Lower leg skin (tissue), 4 donors: Measurements from ENCODE around the gene SEC24C. TPM values are rescaled to one million over a fixed set of nuclear protein-coding genes. Genes with fewer than 3 reads are reported as not detected.

Experiments used
- DNase-seq, 2 donors: peaks; one replicate each; pipeline ENCODE4 v3.0.0-alpha.2; 2019; ENCODE audit warnings: low spot score in 2 of 2
- H3K4me3 ChIP-seq: fragments of 200-600 bp; sonication (generic); 2 replicates; pipeline ENCODE4 v1.5.1; 2017; ENCODE audit warnings: mild to moderate bottlenecking, low read depth; ENCODE audit not compliant: poor library complexity, severe bottlenecking
- POLR2A ChIP-seq, 2 donors: fragments of 450-650 bp; IDR thresholded peaks; one replicate each; pipeline ENCODE4 v1.6.1; 2016 to 2017; ENCODE audit warnings: antibody characterized with exemption in 2 of 2, mild to moderate bottlenecking in 1 of 2, moderate library complexity in 1 of 2
- WGBS, 2 donors: methylation state at CpG; one replicate each; pipeline ENCODE4 v1.1.5; 2018; 5-methylcytosine and 5-hydroxymethylcytosine counted together
- intact Hi-C: fragments of 100-400 bp; cut with DNase I; formaldehyde crosslinking; loops from one replicate; pipeline ENCODE4 v1.15.0; 2023; ENCODE audit warnings: low total_unique reads
- total RNA-seq, 4 donors: library from RNA; depleted of rRNA; stranded (reverse); fragments of >200 nt; gene quantifications; one replicate each; pipeline ENCODE4 v1.1.0, GENCODE V29; 2016
- TF ChIP-seq, protein P1 (sequence below), 3 donors: fragments of 450-650 bp; IDR thresholded peaks; one replicate each; pipeline ENCODE4 v1.5.1; 2016; ENCODE audit warnings: antibody characterized with exemption in 3 of 3, mild to moderate bottlenecking in 3 of 3, moderate library complexity in 2 of 3

The SEC24C gene
- total RNA-seq, 4 donors from 2014 or later, result 45.5 to 60.3 (median 58.1) TPM

DNA sequence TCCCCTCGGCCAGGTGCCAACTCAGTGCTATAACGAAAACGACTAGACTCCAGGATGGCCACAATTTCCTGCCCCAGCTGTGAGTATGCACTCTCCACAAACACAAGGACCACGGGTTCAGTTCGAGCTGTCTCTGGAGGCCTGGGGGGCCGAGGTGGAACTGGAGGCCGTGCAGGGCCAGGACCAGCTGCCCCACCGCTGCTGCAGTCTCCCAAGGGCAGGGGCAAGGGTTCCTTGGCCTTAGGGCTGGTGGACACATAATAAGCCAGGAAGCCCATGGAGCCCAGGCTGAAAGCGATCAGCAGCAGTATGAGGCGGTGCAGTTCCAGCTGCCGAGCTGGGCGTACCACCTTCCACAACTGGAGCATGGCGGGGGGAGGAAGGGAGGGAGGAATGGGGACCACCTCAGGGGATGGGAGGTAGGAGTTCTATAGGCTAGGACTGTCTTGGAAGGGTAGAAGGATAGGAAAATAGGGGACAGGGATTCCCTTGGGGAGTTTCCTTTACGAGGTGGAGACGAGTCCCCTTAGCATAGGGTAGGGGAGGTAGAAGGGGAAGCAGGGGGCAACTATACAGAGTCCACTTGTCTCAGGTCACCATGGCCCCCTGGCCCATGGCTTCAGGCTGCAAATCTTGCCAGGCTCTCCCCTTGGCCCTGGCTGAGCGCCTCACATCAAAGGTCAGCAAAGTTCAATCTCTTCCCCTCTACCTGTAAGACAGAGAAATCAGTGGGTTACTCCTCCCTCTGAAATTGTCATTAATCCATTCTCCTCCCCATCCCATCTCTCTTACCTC lies 64.0 kb downstream of the SEC24C start:
- 88% methylated on average over 14 to 16 of the region's 16 CpGs for WGBS, 2 donors
- TF ChIP-seq, protein P1, sequence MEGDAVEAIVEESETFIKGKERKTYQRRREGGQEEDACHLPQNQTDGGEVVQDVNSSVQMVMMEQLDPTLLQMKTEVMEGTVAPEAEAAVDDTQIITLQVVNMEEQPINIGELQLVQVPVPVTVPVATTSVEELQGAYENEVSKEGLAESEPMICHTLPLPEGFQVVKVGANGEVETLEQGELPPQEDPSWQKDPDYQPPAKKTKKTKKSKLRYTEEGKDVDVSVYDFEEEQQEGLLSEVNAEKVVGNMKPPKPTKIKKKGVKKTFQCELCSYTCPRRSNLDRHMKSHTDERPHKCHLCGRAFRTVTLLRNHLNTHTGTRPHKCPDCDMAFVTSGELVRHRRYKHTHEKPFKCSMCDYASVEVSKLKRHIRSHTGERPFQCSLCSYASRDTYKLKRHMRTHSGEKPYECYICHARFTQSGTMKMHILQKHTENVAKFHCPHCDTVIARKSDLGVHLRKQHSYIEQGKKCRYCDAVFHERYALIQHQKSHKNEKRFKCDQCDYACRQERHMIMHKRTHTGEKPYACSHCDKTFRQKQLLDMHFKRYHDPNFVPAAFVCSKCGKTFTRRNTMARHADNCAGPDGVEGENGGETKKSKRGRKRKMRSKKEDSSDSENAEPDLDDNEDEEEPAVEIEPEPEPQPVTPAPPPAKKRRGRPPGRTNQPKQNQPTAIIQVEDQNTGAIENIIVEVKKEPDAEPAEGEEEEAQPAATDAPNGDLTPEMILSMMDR (IDR thresholded peaks at IDR 0.05), result no peak
- no peak for TF ChIP-seq POLR2A (IDR thresholded peaks at IDR 0.05)
- DNase-seq, result no peak
- no peak overlapping the region for H3K4me3 ChIP-seq
- intact Hi-C loops, result no loop called here

GRCh38 chr10:73809061-73809818 lies 65.1 kb downstream of the SEC24C start:
- no peak for TF ChIP-seq POLR2A (IDR thresholded peaks at IDR 0.05)
- TF ChIP-seq, protein P1 (IDR thresholded peaks at IDR 0.05), result no peak
- H3K4me3 ChIP-seq, result no peak overlapping the region
- 58 to 75% methylated on average over 5 of the region's 5 CpGs for WGBS, 2 donors
- intact Hi-C loops, result no loop called here
- DNase-seq, result no peak

DNA sequence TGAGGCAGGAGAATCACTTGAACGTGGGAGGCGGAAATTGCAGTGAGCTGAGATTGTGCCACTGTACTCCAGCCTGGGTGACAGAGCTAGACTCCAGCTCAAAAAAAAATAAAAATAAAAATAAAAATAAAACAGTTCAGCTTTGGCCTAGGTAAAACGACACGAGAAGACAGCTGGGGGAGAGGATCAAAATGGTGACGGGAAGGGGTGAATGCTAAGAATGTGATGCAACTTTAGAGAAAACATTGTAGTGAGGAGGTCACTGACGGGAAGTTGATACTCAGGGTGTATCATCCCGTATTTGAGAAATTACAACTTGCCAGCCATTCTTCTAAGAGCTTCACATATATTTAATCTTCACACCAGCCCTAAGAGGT lies 66.2 kb downstream of the SEC24C start:
- 59 to 69% methylated on average over 7 of the region's 7 CpGs for WGBS, 2 donors
- intact Hi-C loops, result no loop called here
- TF ChIP-seq, protein P1 (IDR thresholded peaks at IDR 0.05), result no peak
- TF ChIP-seq POLR2A (IDR thresholded peaks at IDR 0.05), result no peak

DNA sequence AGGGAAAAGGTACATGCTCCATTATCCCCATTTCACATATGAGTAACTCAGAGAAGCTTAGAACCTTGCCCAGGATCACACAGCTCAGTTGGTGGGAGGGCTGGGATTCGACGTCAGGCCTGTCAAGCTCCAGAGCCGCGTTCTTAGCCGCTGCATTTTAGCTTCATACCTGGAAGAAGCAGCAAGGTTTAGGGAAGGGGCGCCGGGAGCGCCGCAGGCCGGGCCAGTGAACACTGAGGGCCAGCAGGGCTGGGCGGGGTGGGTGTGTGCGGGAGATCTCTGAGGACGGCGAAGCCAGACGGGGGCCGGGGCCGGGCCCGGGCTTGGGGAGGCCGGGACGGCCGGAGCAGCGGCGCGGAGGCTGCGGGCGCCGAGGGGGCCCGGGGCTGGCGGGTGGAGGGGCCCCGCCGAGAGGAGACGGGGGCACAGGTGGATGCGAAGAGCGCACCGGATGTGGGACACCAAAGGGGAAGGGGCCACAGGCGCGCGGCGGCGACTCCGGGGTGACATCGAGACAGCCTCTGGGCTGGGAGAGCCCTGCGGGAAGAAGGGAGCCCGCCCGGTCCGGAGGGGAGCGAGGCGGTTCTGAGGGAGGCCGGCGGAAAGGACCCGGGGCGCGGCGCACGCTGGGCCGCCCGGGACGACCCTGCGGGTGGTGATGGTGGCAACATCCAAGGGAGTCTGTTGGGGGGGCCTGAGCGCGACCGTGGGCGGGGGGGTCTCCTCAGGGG lies 66.7 kb downstream of the SEC24C start:
- intact Hi-C loops, result no loop called here
- 0 to 1% methylated on average over 44 to 50 of the region's 63 CpGs for whole genome bisulfite sequencing, 2 donors
- H3K4me3 ChIP-seq, result peak overlapping the region; percentile 79
- peak in 1 of 2 donors; percentile 91 for DNase-seq
- TF ChIP-seq POLR2A (IDR thresholded peaks at IDR 0.05), result no peak
- TF ChIP-seq, protein P1 (IDR thresholded peaks at IDR 0.05), result no peak

More for the DNA sequence above, 66.2 kb downstream of the SEC24C start:
- H3K4me3 ChIP-seq, result no peak overlapping the region
- no peak for DNase-seq

- 79 to 93% methylated on average over 4 of the region's 4 CpGs for WGBS, 2 donors
- intact Hi-C loops, result no loop called here
- TF ChIP-seq, protein P1 (IDR thresholded peaks at IDR 0.05), result no peak
- TF ChIP-seq POLR2A (IDR thresholded peaks at IDR 0.05), result no peak
- no peak for DNase-seq
- H3K4me3 ChIP-seq, result no peak overlapping the region
These were observed 68.5 kb downstream of the SEC24C start for GRCh38 chr10:73812657-73813056.
